CD4-positive, alpha-beta memory T cell (primary cell): ENCODE measurements around the gene SLC25A39. TPM values are rescaled to one million over a fixed set of nuclear protein-coding genes. Genes with fewer than 3 reads are reported as not detected.
A peak's percentile ranks its signal among the peaks of the same experiment; 100 is the strongest.

Source experiments
- CTCF ChIA-PET: fragments of 350-600 bp; sonication (Branson Sonifier 250); formaldehyde crosslinking; loops from one replicate; lab custom pipeline; 2021; ENCODE audit warnings: inconsistent platforms; ENCODE audit not compliant: partially characterized antibody; lab: Charles Lee
- POLR2A ChIA-PET: fragments of 350-600 bp; sonication (Branson Sonifier 250); formaldehyde crosslinking; loops from one replicate; lab custom pipeline; 2021; ENCODE audit not compliant: partially characterized antibody; lab: Charles Lee
- DNase-seq, 5 donors: peaks; one replicate each; pipeline versions ENCODE4 v3.0.0 to v3.0.0-alpha.2; 2020 to 2022; ENCODE audit warnings: mixed read lengths in 1 of 5
- H3K27ac ChIP-seq: one replicate; pipeline ENCODE4 v1.7.0; 2013; ENCODE audit warnings: low read depth, low read length
- H3K27me3 ChIP-seq: 2 replicates; pipeline ENCODE4 v1.7.0; 2013; ENCODE audit warnings: mild to moderate bottlenecking, low read length, moderate library complexity; ENCODE audit not compliant: insufficient read depth
- H3K36me3 ChIP-seq: 2 replicates; pipeline ENCODE4 v1.7.0; 2013; ENCODE audit warnings: mild to moderate bottlenecking, low read length, moderate library complexity; ENCODE audit not compliant: insufficient read depth
- H3K4me1 ChIP-seq: 2 replicates; pipeline ENCODE4 v1.7.0; 2013; ENCODE audit warnings: mild to moderate bottlenecking, low read length, moderate library complexity; ENCODE audit not compliant: insufficient read depth
- H3K4me3 ChIP-seq, 2 donors: one replicate each; pipeline ENCODE4 v1.7.0; 2013; ENCODE audit warnings: low read length in 2 of 2, mild to moderate bottlenecking in 1 of 2
- H3K9me3 ChIP-seq, 2 donors: one replicate each; pipeline ENCODE4 v1.7.0; 2013; ENCODE audit warnings: low read length in 2 of 2, control low read depth in 1 of 2; ENCODE audit not compliant: control insufficient read depth in 1 of 2
- H3K27ac Mint-ChIP-seq, 7 donors: one replicate each; pipeline ENCODE4 v1.8.0; 2020 to 2021; ENCODE audit warnings: mixed read lengths in 7 of 7, mild to moderate bottlenecking in 6 of 7, inconsistent platforms in 3 of 7, moderate library complexity in 3 of 7
- H3K27me3 Mint-ChIP-seq, 2 donors: one replicate each; pipeline ENCODE4 v1.8.0; 2020 to 2021; ENCODE audit warnings: mixed read lengths in 2 of 2
- H3K36me3 Mint-ChIP-seq, 2 donors: one replicate each; pipeline ENCODE4 v1.8.0; 2020 to 2021; ENCODE audit warnings: mixed read lengths in 2 of 2, inconsistent platforms in 1 of 2, mild to moderate bottlenecking in 1 of 2
- H3K4me1 Mint-ChIP-seq, 4 donors: one replicate each; pipeline ENCODE4 v1.8.0; 2020 to 2021; ENCODE audit warnings: mixed read lengths in 4 of 4, mild to moderate bottlenecking in 1 of 4
- H3K4me3 Mint-ChIP-seq, 8 donors: one replicate each; pipeline ENCODE4 v1.8.0; 2020 to 2021; ENCODE audit warnings: mixed read lengths in 8 of 8, mild to moderate bottlenecking in 7 of 8, moderate library complexity in 6 of 8, inconsistent platforms in 3 of 8
- H3K9me3 Mint-ChIP-seq, 8 donors: one replicate each; pipeline ENCODE4 v1.8.0; 2020 to 2021; ENCODE audit warnings: mixed read lengths in 8 of 8, mild to moderate bottlenecking in 5 of 8, inconsistent platforms in 3 of 8, moderate library complexity in 1 of 8
- intact Hi-C: fragments of 100-400 bp; cut with micrococcal nuclease; formaldehyde crosslinking; loops from one replicate; pipeline ENCODE4 v1.15.1; 2023
- polyA plus RNA-seq, 2 donors: library from polyadenylated mRNA; unstranded; fragments of 300-500 nt; fragmentation: Illumina TruSeq; gene quantifications; one replicate each; pipeline ENCODE4 v1.2.3, GENCODE V29; 2021
- total RNA-seq, 2 experiments: library from RNA; stranded (reverse); gene quantifications; one replicate each; pipeline ENCODE4 v1.2.3, GENCODE V29; 2021

The SLC25A39 gene
- total and polyA plus RNA-seq, 4 experiments from 2014 or later: 91.2 to 140 (median 105) TPM

- peak overlapping the region in 7 of 8 donors; percentile 24 to 66 (median 46) for H3K4me3 Mint-ChIP-seq
- no peaks in the 10 kb centered on the region for H3K9me3 ChIP-seq
- H3K27me3 Mint-ChIP-seq: no peaks in the 10 kb centered on the region
- H3K4me1 Mint-ChIP-seq: peaks cover 10 to 43% (median 25%) of the 10 kb centered on the region in 4 donors
- H3K4me3 ChIP-seq: no peak overlapping the region
- no peaks in the 10 kb centered on the region for H3K36me3 ChIP-seq
- H3K9me3 Mint-ChIP-seq: no peaks in the 10 kb centered on the region
- CTCF ChIA-PET: interaction anchor here (0.6 to 6.2 kb wide), 8 partner anchors 18 to 142 kb away, joined by 3 to 107 read pairs (median 4); partner anchors contain the start of genes GRN and TMUB2
- H3K27me3 ChIP-seq: no peaks in the 10 kb centered on the region
- H3K27ac ChIP-seq: no peak overlapping the region
- peaks cover 0 to 11% of the 10 kb centered on the region in 2 donors for H3K36me3 Mint-ChIP-seq
- peak overlapping the region; percentile 53 to 82 (median 64) for H3K27ac Mint-ChIP-seq
- H3K4me1 ChIP-seq: peaks cover 13% of the 10 kb centered on the region
- intact Hi-C loops: no loop called here
- no peak for DNase-seq
- POLR2A ChIA-PET: interaction anchor here (0.6 to 8.0 kb wide), 10 partner anchors 19 to 126 kb away, joined by 3 to 209 read pairs (median 9); partner anchors contain the start of genes RUNDC3A and UBTF
These were observed 3.3 kb upstream of the SLC25A39 start for GRCh38 chr17:44327715-44328449.

GRCh38 chr17:44326861-44327444 lies 2.3 kb upstream of the SLC25A39 start:
- CTCF ChIA-PET: interaction anchor here (0.7 to 5.3 kb wide), 9 partner anchors 18 to 204 kb away, joined by 3 to 45 read pairs (median 5); partner anchors contain the start of genes GRN and HDAC5
- peaks cover 0 to 15% of the 10 kb centered on the region in 2 donors for H3K36me3 Mint-ChIP-seq
- Histone ChIP-seq H3K4me1 (peaks cover 13% of the 10 kb centered on the region), H3K9me3 (no peaks in the 10 kb centered on the region), H3K27ac (peak overlapping the region; percentile 46), H3K27me3 (no peaks in the 10 kb centered on the region), H3K36me3 (no peaks in the 10 kb centered on the region), H3K4me3 (no peak overlapping the region)
- H3K27me3 Mint-ChIP-seq: no peaks in the 10 kb centered on the region
- no peaks in the 10 kb centered on the region for H3K9me3 Mint-ChIP-seq
- peak; percentile 92 to 96 (median 95) for DNase-seq
- POLR2A ChIA-PET: interaction anchor here (0.6 to 8.0 kb wide), 23 partner anchors 9 to 257 kb away, joined by 3 to 209 read pairs (median 5); partner anchors contain the start of genes ATXN7L3, G6PC3, GPATCH8 and GRN
- H3K4me1 Mint-ChIP-seq: peaks cover 12 to 43% (median 28%) of the 10 kb centered on the region in 4 donors
- H3K4me3 Mint-ChIP-seq: peak overlapping the region; percentile 67 to 92 (median 80)
- intact Hi-C loops: loop anchor here (1.0 kb wide), 2 partner anchors 109 to 186 kb away; partner anchors contain the start of gene HROB
- peak overlapping the region; percentile 83 to 99 (median 91) for H3K27ac Mint-ChIP-seq

GRCh38 chr17:44324092-44324570 lies 492 bp downstream of the SLC25A39 start:
- Mint-ChIP-seq H3K4me1 (peaks cover 7 to 41% (median 23%) of the 10 kb centered on the region in 4 donors), H3K9me3 (no peaks in the 10 kb centered on the region), H3K36me3 (peaks cover 6 to 26% of the 10 kb centered on the region in 2 donors), H3K27me3 (no peaks in the 10 kb centered on the region), H3K4me3 (peak overlapping the region; percentile 74 to 93 (median 82)), H3K27ac (peak overlapping the region in 6 of 7 donors; percentile 29 to 80 (median 52))
- no peak for DNase-seq
- ChIA-PET CTCF (interaction anchor here (0.5 to 5.3 kb wide), 4 partner anchors 21 to 139 kb away, joined by 3 to 45 read pairs (median 7); partner anchors contain the start of genes GRN and UBTF), POLR2A (interaction anchor here (0.7 to 8.0 kb wide), 10 partner anchors 9 to 201 kb away, joined by 3 to 209 read pairs (median 10); partner anchors contain the start of genes ATXN7L3, HDAC5, TMUB2 and UBTF)
- intact Hi-C loops: loop anchor here (1.0 kb wide), 4 partner anchors 16 to 201 kb away; partner anchors contain the start of genes HDAC5, RUNDC3A and TMUB2
- Histone ChIP-seq H3K4me1 (peaks cover 13% of the 10 kb centered on the region), H3K36me3 (peaks cover 13% of the 10 kb centered on the region), H3K4me3 (peak overlapping the region; percentile 47 to 76), H3K27me3 (no peaks in the 10 kb centered on the region), H3K9me3 (no peaks in the 10 kb centered on the region), H3K27ac (peak overlapping the region; percentile 91)

GRCh38 chr17:44323359-44324091 lies 1.1 kb downstream of the SLC25A39 start:
- CTCF ChIA-PET: interaction anchor here (0.5 to 5.3 kb wide), 4 partner anchors 22 to 138 kb away, joined by 3 to 45 read pairs (median 7); partner anchors contain the start of genes GRN and UBTF
- intact Hi-C loops: loop anchor here (1.0 kb wide), 4 partner anchors 15 to 200 kb away; partner anchors contain the start of genes HDAC5, RUNDC3A and TMUB2
- H3K36me3 Mint-ChIP-seq: peaks cover 6 to 27% of the 10 kb centered on the region in 2 donors
- Histone ChIP-seq H3K9me3 (no peaks in the 10 kb centered on the region), H3K4me1 (peaks cover 13% of the 10 kb centered on the region), H3K36me3 (peaks cover 13% of the 10 kb centered on the region), H3K27me3 (no peaks in the 10 kb centered on the region), H3K27ac (peak overlapping the region; percentile 91), H3K4me3 (peak overlapping the region; percentile 47 to 76)
- no peaks in the 10 kb centered on the region for H3K27me3 Mint-ChIP-seq
- peak overlapping the region; percentile 74 to 87 (median 81) for H3K4me3 Mint-ChIP-seq
- peaks cover 7 to 41% (median 23%) of the 10 kb centered on the region in 4 donors for H3K4me1 Mint-ChIP-seq
- peak overlapping the region; percentile 15 to 81 (median 53) for H3K27ac Mint-ChIP-seq
- H3K9me3 Mint-ChIP-seq: no peaks in the 10 kb centered on the region
- DNase-seq: no peak
- POLR2A ChIA-PET: interaction anchor here (1.8 to 8.0 kb wide), 6 partner anchors 8 to 138 kb away, joined by 5 to 209 read pairs (median 40); partner anchors contain the start of genes ATXN7L3, TMUB2 and UBTF

GRCh38 chr17:44322236-44322895 lies 2.3 kb downstream of the SLC25A39 start:
- no peak overlapping the region for H3K27ac Mint-ChIP-seq
- ChIA-PET CTCF (interaction anchor here (0.8 to 5.3 kb wide), 3 partner anchors 9 to 120 kb away, joined by 3 to 45 read pairs (median 11); no protein-coding TSS in a partner anchor), POLR2A (interaction anchor here (0.5 to 8.0 kb wide), 3 partner anchors 23 to 113 kb away, joined by 3 to 209 read pairs (median 108); partner anchors contain the start of genes GRN and UBTF)
- Histone ChIP-seq H3K27ac (no peak overlapping the region), H3K4me1 (peaks cover 13% of the 10 kb centered on the region), H3K4me3 (no peak overlapping the region), H3K36me3 (peaks cover 13% of the 10 kb centered on the region), H3K27me3 (no peaks in the 10 kb centered on the region), H3K9me3 (no peaks in the 10 kb centered on the region)
- H3K27me3 Mint-ChIP-seq: peaks cover 2 to 4% of the 10 kb centered on the region in 2 donors
- peaks cover 0 to under 1% (median 0%) of the 10 kb centered on the region in 8 donors for H3K9me3 Mint-ChIP-seq
- intact Hi-C loops: no loop called here
- peaks cover 5 to 37% (median 18%) of the 10 kb centered on the region in 4 donors for H3K4me1 Mint-ChIP-seq
- H3K4me3 Mint-ChIP-seq: peak overlapping the region in 4 of 8 donors; percentile 11 to 57 (median 34)
- H3K36me3 Mint-ChIP-seq: peaks cover 6 to 27% of the 10 kb centered on the region in 2 donors
- no peak for DNase-seq
